H9 (cell line): Measurements from ENCODE around the gene PDCL3. TPM values are rescaled to one million over a fixed set of nuclear protein-coding genes. Genes with fewer than 3 reads are reported as not detected.

Experiments
- DNase-seq: peaks from one replicate; pipeline ENCODE4 v3.0.0-alpha.2; 2017
- H2AFZ ChIP-seq: one replicate; pipeline ENCODE4 v1.6.1; 2013; ENCODE audit warnings: mild to moderate bottlenecking, low read length, control low read depth, moderate library complexity
- H2AK5ac ChIP-seq: 2 replicates; pipeline ENCODE4 v1.6.1; 2013; ENCODE audit warnings: low read length, control low read depth, mixed read lengths; ENCODE audit not compliant: insufficient read length
- H2BK120ac ChIP-seq: one replicate; pipeline ENCODE4 v1.6.1; 2013; ENCODE audit warnings: low read depth, mild to moderate bottlenecking, low read length, control low read depth, inconsistent platforms; ENCODE audit not compliant: poor library complexity, severe bottlenecking
- H2BK12ac ChIP-seq: 2 replicates; pipeline ENCODE4 v1.6.1; 2013; ENCODE audit warnings: low read length, control low read depth, mixed read lengths, low read depth; ENCODE audit not compliant: insufficient read length
- H2BK15ac ChIP-seq: 2 replicates; pipeline ENCODE4 v1.6.1; 2013; ENCODE audit warnings: low read depth, low read length, control low read depth
- H2BK20ac ChIP-seq: one replicate; pipeline ENCODE4 v1.6.1; 2013; ENCODE audit warnings: low read depth, mild to moderate bottlenecking, low read length, control low read depth, inconsistent platforms; ENCODE audit not compliant: poor library complexity, severe bottlenecking
- H2BK5ac ChIP-seq: 2 replicates; pipeline ENCODE4 v1.6.1; 2013; ENCODE audit warnings: low read length, control low read depth, mixed read lengths; ENCODE audit not compliant: insufficient read length
- H3K14ac ChIP-seq: 2 replicates; pipeline ENCODE4 v1.6.1; 2013; ENCODE audit warnings: low read length, control low read depth; ENCODE audit not compliant: insufficient read depth
- H3K18ac ChIP-seq: 2 replicates; pipeline ENCODE4 v1.6.1; 2013; ENCODE audit warnings: low read depth, mild to moderate bottlenecking, mixed read lengths, low read length, control low read depth; ENCODE audit not compliant: insufficient read length
- H3K23ac ChIP-seq: 2 replicates; pipeline ENCODE4 v1.6.1; 2013; ENCODE audit warnings: low read length, control low read depth, mixed read lengths, low read depth; ENCODE audit not compliant: insufficient read length
- H3K23me2 ChIP-seq: 2 replicates; pipeline ENCODE4 v1.6.1; 2013; ENCODE audit warnings: low read depth, mild to moderate bottlenecking, mixed read lengths, low read length, control low read depth; ENCODE audit not compliant: insufficient read length, poor library complexity, severe bottlenecking
- H3K27ac ChIP-seq: 2 replicates; pipeline ENCODE4 v1.5.1; 2013; ENCODE audit warnings: low read length, control low read depth, mixed read lengths, low read depth; ENCODE audit not compliant: insufficient read length
- H3K27me3 ChIP-seq: 2 replicates; pipeline ENCODE4 v1.6.1; 2013; ENCODE audit warnings: low read length, control low read depth, inconsistent platforms; ENCODE audit not compliant: insufficient read depth
- H3K4ac ChIP-seq: 2 replicates; pipeline ENCODE4 v1.6.1; 2013; ENCODE audit warnings: low read depth, mild to moderate bottlenecking, control low read depth, inconsistent platforms, low read length, moderate library complexity
- H3K4me1 ChIP-seq: 2 replicates; pipeline ENCODE4 v1.6.1; 2013; ENCODE audit warnings: low read length, control low read depth, inconsistent platforms; ENCODE audit not compliant: insufficient read depth
- H3K4me2 ChIP-seq: 2 replicates; pipeline ENCODE4 v1.6.1; 2013; ENCODE audit warnings: low read length, control low read depth, mixed read lengths; ENCODE audit not compliant: insufficient read length, insufficient read depth
- H3K56ac ChIP-seq: 2 replicates; pipeline ENCODE4 v1.6.1; 2013; ENCODE audit warnings: low read depth, mild to moderate bottlenecking, mixed read lengths, low read length, control low read depth; ENCODE audit not compliant: insufficient read length
- H3K79me1 ChIP-seq: 2 replicates; pipeline ENCODE4 v1.6.1; 2013; ENCODE audit warnings: low read depth, mild to moderate bottlenecking, moderate library complexity, low read length, control low read depth, inconsistent platforms; ENCODE audit not compliant: insufficient read depth, poor library complexity, severe bottlenecking
- H3K79me2 ChIP-seq: 2 replicates; pipeline ENCODE4 v1.6.1; 2013; ENCODE audit warnings: low read length, control low read depth, inconsistent platforms; ENCODE audit not compliant: insufficient read depth
- H3K9ac ChIP-seq: 2 replicates; pipeline ENCODE4 v1.6.1; 2013; ENCODE audit warnings: low read length, control low read depth, mixed read lengths; ENCODE audit not compliant: insufficient read length; ENCODE audit errors: extremely low read depth
- H3K9me3 ChIP-seq: one replicate; pipeline ENCODE4 v1.6.1; 2013; ENCODE audit warnings: low read depth, low read length, inconsistent platforms; ENCODE audit not compliant: control insufficient read depth
- H3T11ph ChIP-seq: one replicate; pipeline ENCODE4 v1.6.1; 2013; ENCODE audit warnings: mild to moderate bottlenecking, low read length, control low read depth, inconsistent platforms
- H4K20me1 ChIP-seq: one replicate; pipeline ENCODE4 v1.6.1; 2013; ENCODE audit not compliant: control insufficient read depth, insufficient read length, insufficient read depth
- H4K5ac ChIP-seq: 2 replicates; pipeline ENCODE4 v1.6.1; 2013; ENCODE audit warnings: low read depth, mild to moderate bottlenecking, mixed read lengths, low read length, control low read depth; ENCODE audit not compliant: insufficient read length
- H4K8ac ChIP-seq: replicated peaks from 2 replicates; pipeline ENCODE4 v1.6.1; 2013; ENCODE audit warnings: low read length, control low read depth, mixed read lengths, low read depth; ENCODE audit not compliant: insufficient read length
- H4K91ac ChIP-seq: 2 replicates; pipeline ENCODE4 v1.6.1; 2013; ENCODE audit warnings: low read depth, mild to moderate bottlenecking, moderate library complexity, mixed read lengths, low read length, control low read depth; ENCODE audit not compliant: insufficient read length
- H3K27ac Mint-ChIP-seq, 3 experiments: 2 replicates in 2 of 3; 3 replicates in 1 of 3; pipeline ENCODE4 v1.8.0; 2020 to 2021; ENCODE audit warnings: mixed read lengths in 3 of 3, mild to moderate bottlenecking in 1 of 3, moderate library complexity in 1 of 3
- H3K27me3 Mint-ChIP-seq: 2 replicates; pipeline ENCODE4 v1.8.0; 2021; ENCODE audit warnings: low read depth, mild to moderate bottlenecking, moderate library complexity, mixed read lengths
- H3K36me3 Mint-ChIP-seq, 3 experiments: 2 replicates in 2 of 3; 3 replicates in 1 of 3; pipeline ENCODE4 v1.8.0; 2020 to 2021; ENCODE audit warnings: low read depth in 3 of 3, mixed read lengths in 3 of 3; ENCODE audit not compliant: insufficient read depth in 1 of 3
- H3K4me1 Mint-ChIP-seq, 2 experiments: 2 replicates each; pipeline ENCODE4 v1.8.0; 2020; ENCODE audit warnings: mixed read lengths in 2 of 2
- H3K4me3 Mint-ChIP-seq, 2 experiments: 2 replicates in 1 of 2; 3 replicates in 1 of 2; pipeline ENCODE4 v1.8.0; 2020 to 2021; ENCODE audit warnings: mild to moderate bottlenecking in 2 of 2, mixed read lengths in 2 of 2, moderate library complexity in 1 of 2
- H3K9me3 Mint-ChIP-seq, 2 experiments: 2 replicates in 1 of 2; 3 replicates in 1 of 2; pipeline ENCODE4 v1.8.0; 2020; ENCODE audit warnings: mild to moderate bottlenecking in 2 of 2, mixed read lengths in 2 of 2, moderate library complexity in 1 of 2
- WGBS: extraction: QIAGEN DNeasy Blood & Tissue Kit; methylation state at CpG from one replicate; pipeline ENCODE4 v1.1.7; 2013; ENCODE audit warnings: missing lambda C conversion rate, low lambda C conversion rate, mixed read lengths; ENCODE audit not compliant: insufficient read length; ENCODE audit errors: extremely low coverage; 5-methylcytosine and 5-hydroxymethylcytosine counted together
- total RNA-seq: library from RNA; stranded (reverse); gene quantifications from 2 replicates; pipeline ENCODE4 v1.2.1, GENCODE V29; 2021
- TF ChIP-seq, protein P1 (sequence below): fragments of 200-600 bp; sonication (generic); conservative IDR thresholded peaks from 3 replicates; pipeline ENCODE4 v1.8.0; 2021; ENCODE audit warnings: antibody characterized with exemption, mild to moderate bottlenecking

The PDCL3 gene
- total RNA-seq, 1 experiment from 2014 or later, result 39.4 TPM

DNA sequence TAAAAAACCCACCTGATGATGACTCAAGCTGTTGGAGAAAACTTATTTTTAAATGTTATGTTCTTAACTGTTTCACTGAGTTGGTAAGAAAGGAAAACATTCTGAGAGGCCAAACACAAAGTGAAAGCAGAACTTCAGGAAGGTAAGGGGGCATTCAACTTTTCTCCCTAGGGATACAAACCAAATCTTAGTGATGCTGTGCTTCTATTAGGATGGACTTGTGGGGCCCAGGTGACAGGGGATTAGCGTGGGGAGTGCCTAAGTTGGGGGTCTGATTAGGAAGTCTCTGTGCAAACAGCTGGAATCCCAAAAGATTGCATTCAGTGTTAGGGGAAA is 18.5 kb downstream of the PDCL3 start:
- H3K27me3 Mint-ChIP-seq, result no peaks in the 10 kb centered on the region; the same call in 1 of the 2 replicates
- H3K79me2 ChIP-seq, result no peaks in the 10 kb centered on the region
- no peak overlapping the region for H3K18ac ChIP-seq
- H3K9me3 Mint-ChIP-seq, result no peaks in the 10 kb centered on the region; a peak in 1 of 5 replicates
- H3K56ac ChIP-seq, result no peak overlapping the region
- H3K14ac ChIP-seq, result no peak overlapping the region
- no peaks in the 10 kb centered on the region for H3K4me1 Mint-ChIP-seq
- TF ChIP-seq, protein P1, sequence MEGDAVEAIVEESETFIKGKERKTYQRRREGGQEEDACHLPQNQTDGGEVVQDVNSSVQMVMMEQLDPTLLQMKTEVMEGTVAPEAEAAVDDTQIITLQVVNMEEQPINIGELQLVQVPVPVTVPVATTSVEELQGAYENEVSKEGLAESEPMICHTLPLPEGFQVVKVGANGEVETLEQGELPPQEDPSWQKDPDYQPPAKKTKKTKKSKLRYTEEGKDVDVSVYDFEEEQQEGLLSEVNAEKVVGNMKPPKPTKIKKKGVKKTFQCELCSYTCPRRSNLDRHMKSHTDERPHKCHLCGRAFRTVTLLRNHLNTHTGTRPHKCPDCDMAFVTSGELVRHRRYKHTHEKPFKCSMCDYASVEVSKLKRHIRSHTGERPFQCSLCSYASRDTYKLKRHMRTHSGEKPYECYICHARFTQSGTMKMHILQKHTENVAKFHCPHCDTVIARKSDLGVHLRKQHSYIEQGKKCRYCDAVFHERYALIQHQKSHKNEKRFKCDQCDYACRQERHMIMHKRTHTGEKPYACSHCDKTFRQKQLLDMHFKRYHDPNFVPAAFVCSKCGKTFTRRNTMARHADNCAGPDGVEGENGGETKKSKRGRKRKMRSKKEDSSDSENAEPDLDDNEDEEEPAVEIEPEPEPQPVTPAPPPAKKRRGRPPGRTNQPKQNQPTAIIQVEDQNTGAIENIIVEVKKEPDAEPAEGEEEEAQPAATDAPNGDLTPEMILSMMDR, result no peak
- no peak overlapping the region for H2BK5ac ChIP-seq
- no peak overlapping the region for H3K27ac ChIP-seq
- no peak overlapping the region for H2AK5ac ChIP-seq
- no peak overlapping the region for H4K8ac ChIP-seq
- H3K27ac Mint-ChIP-seq, result no peak overlapping the region
- no peaks in the 10 kb centered on the region for H3K4me1 ChIP-seq
- no CpG with 5 or more reads among the region's 1 CpG for WGBS
- no peaks in the 10 kb centered on the region for H4K20me1 ChIP-seq
- no peaks in the 10 kb centered on the region for H3K79me1 ChIP-seq
- no peak overlapping the region for H3K23ac ChIP-seq
- H2BK12ac ChIP-seq, result no peak overlapping the region
- no peak overlapping the region for H3K4me2 ChIP-seq
- peaks cover 2 to 9% (median 4%) of the 10 kb centered on the region in 3 experiments; a peak in 5 of 7 replicates for H3K36me3 Mint-ChIP-seq
- H2AFZ ChIP-seq, result no peak overlapping the region
- no peak overlapping the region for H2BK20ac ChIP-seq
- H3K9me3 ChIP-seq, result no peaks in the 10 kb centered on the region
- H3K27me3 ChIP-seq, result no peaks in the 10 kb centered on the region
- no peak overlapping the region for H2BK120ac ChIP-seq
- DNase-seq, result no peak
- no peaks in the 10 kb centered on the region for H3K23me2 ChIP-seq
- H3K9ac ChIP-seq, result no peak overlapping the region
- H3K4me3 Mint-ChIP-seq, result no peak overlapping the region
- H3T11ph ChIP-seq, result no peak overlapping the region
- H3K4ac ChIP-seq, result no peak overlapping the region
- H2BK15ac ChIP-seq, result no peak overlapping the region
- H4K91ac ChIP-seq, result no peak overlapping the region
- H4K5ac ChIP-seq, result no peak overlapping the region
